CD4-positive, alpha-beta T cell treated with Interleukin-4 for 1 hour (primary cell): ENCODE results near the gene TTI1.
A peak's percentile ranks its signal among the peaks of the same experiment; 100 is the strongest.

Experiments used
- DNase-seq, 2 donors: peaks; one replicate each; pipeline ENCODE4 v3.0.0-alpha.2; 2020 to 2022

TTI1 gene

DNA sequence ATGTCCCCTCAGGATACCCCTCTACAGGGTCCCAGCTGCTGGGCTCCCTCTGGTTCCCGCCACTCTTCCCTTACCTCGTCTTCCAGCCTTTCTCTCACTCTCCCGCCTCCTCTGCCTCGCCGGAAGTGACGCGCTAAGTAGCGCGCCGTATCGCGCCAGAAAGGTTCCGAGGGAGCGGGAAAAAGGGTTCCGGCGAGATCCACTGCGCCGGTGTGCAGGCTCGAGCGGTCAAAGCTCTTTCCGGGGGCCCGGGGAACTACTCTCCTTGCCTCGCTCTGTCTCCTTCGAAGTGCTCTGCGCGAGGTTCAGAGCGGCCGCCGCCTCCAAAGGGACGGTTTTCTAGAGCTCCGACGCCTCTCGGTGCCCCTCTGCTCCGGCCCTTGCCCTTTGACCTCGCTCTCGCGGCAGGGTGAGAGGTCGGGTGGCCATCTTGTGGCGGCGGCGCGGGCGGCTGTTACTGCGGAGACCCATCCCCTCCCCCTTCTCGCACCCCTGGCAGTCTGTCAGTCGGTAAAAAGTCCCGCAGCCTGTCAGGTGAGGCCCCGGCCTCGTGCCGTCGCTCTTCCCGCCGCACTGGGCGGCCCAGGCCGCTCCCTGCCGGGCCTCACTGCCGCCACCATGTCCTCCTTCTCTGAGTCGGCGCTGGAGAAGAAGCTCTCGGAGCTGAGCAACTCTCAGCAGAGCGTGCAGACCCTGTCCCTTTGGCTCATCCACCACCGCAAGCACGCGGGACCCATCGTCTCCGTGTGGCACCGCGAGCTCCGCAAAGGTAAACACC, at the start of gene TTI1, which contains the start of gene RPRD1B:
TTI1 (minus strand) TSS at position 127 of the 778 bp plus-strand sequence. CDS start 19,640 bp downstream, outside the sequence.
RPRD1B (plus strand) TSS at position 417 of the 778 bp plus-strand sequence; CDS start at position 619, 202 bp downstream.
- DNase-seq = peak; percentile 90 to 91

DNA sequence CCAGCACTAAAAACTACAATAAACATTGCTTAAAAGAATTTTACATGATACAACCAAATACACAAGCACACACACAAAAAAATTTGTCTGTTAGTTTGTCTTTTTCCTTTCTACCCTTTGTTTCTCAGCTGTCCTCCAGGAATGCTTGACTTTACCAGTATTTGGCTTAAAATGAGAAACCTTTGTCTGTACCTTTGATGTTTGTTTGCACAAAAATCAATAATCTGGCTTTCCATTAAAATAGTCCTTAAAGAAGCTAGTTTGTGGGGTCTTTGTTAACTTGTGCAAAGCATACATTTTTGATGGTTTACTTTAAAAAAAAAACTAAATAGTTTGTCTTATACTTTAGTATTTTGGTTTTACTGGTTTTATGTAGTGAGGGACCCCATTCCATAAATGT, 49.6 kb upstream of the TTI1 start:
- DNase-seq = no peak

DNA sequence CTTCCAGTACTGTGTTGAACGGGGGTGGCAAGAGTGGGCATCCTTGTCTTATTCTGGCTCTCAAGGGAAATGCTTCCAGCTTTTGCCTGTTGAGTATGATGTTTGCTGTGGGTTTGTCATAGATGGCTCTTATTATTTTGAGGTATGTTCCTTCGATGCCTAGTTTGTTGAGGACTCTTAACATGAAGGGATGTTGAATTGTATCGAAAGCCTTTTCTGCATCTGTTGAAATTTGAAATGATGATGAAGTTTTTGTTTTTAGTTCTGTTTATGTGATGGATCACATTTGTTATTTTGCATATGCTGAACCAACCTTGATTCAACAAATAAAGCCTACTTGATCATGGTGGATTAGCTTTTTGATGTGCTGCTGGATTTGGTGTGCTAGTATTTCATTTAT, 48.3 kb upstream of the TTI1 start:
- DNase-seq = no peak

DNA sequence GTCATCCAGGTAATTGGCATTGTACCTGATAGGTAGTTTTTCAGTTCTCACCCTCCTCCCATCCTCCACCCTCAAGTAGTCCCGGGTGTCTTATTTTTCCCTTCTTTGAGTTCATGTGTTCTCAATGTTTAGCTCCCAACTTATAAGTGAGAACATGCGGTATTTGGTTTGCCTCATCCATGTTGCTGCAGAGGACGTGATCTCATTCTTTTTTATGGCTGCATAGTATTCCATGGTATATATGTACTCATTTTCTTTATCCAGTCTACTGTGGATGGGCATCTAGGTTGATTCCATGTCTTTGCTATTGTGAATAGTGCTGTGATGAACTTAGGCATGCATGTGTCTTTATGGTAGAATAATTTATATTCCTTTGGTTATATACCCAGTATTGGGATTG, 46.1 kb upstream of the TTI1 start:
- DNase-seq = no peak

DNA sequence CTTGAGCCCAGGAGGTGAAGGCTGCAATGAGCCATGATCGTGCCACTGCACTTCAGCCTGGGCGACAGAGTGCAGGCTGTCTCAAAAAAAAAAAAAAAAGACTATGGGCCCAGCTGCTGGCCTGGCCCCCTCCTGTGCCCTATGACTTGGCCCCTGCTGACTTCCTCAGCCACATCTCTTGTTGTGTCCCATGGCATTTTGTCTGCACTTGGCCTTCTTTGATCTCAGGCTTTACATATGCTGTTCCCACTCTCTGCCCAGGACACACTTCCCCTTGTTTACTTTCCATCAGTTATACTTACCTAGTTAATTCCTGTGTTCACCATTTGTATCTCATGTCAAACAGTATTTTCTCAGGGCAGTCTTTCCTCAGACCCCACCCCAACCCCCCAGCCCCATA, 44.8 kb upstream of the TTI1 start:
- no peak for DNase-seq

DNA sequence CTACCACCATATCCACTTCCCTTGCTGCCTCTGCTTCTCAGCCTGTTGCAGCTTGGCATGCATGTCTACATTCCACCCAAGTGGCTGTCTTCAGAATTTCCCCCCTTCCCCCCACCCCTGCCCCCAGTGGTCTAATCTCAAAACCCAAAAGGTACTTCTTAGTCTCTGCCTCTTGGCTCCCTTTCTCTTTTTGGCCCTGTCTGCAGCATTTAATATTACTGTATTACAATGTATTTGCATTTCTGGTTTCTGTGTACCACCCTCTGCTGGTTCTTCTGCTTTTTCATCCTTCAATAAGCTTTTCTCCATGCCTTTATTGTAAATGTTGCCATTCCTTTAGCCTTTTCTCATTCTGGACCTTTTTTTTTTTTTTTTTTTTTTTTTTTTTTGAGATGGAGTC, 43.3 kb upstream of the TTI1 start:
- DNase-seq = no peak

DNA sequence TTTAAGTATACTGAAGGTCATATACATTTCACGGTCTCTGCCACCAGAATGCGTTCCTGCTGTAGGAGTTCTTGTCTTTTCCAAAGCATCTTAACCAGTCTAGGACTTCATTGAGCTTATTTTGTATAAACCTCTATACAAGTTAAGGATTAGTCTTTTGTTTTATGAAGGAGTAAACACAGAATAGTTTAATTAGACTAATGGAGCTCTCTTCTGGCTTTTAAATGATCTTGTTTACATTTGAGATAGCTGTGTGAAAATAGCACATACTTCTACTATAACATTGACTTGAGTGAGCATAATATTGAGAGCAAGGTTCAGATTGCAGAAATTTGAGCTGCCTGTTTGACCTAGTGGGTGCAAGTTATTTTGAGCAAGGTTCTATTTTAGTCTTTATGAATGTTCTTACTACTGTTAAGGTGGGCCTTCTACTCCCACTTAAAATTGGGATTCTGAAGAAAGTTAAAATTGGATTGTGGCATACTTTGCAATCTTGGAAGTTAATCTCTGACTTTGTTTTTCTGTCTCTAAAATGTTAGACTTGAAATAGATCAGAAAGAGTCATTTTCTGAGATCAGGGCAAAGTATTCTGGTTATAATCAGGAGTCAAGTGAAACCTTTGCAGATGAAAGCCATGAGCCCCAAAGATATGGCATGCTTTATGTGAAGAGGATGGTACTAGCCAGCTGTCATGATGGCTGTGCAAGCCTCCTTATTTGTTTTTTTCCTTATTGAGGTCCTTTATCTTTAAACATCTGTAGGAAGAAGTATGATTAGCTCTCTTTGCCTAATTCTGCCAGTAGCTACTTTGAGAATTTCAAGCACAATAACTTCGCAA, 42.1 kb upstream of the TTI1 start:
- DNase-seq = no peak

DNA sequence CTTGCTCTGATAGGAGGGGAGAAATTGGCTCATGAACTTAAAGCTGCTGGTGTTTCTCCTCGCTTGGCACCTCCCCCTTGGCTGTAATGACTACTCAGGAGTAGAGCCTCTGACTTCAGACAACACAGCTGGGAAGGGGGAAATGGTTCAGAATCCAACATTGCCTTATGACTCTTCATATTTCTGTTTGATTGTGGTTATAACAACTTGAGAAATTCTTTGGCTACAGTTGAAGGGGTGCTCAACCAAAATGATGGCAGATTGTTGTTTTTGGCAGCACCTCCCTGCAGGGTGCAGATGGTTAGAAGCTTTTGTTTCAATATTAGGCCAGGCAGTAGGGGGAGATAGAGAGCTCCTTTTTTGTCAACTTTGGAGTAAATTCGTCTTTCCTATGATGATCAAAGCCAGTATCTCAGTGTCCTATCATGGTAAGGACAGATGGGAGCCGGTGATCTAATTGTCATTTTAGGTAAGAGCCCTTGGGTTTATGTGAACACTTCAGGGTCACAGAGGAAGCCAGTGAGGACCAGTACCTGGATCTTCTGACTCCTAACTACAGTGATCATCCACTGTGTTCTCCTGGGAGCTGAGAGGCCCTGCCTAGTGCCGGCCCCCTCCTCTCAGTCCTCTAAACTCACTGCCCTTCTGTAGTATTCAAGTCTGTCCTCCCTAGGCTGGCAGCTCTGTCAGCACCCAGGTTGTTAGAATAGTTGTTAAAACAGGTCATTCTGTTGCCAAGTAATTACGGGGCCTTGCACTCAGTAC, 40.2 kb upstream of the TTI1 start:
- peak in 1 of 2 donors; percentile 52 for DNase-seq

DNA sequence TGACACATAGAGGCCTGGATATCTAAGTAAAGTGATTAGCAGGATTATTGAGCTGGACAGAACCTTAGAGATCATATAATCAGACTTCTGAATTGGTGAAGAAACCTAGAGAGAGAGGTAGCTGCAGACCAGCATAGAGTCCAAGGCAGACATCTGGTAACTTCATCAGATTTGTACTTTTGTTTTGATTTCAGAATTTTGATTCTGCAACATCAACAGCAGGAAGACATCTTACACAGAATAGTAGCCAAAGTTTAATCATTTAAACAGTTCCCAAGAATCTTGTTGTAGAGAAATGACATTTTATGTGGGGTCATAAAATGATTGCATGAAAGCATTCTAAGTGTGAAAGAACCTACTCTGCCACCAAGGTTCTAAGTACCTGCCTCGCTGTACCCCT, 39.6 kb upstream of the TTI1 start:
- DNase-seq = no peak

DNA sequence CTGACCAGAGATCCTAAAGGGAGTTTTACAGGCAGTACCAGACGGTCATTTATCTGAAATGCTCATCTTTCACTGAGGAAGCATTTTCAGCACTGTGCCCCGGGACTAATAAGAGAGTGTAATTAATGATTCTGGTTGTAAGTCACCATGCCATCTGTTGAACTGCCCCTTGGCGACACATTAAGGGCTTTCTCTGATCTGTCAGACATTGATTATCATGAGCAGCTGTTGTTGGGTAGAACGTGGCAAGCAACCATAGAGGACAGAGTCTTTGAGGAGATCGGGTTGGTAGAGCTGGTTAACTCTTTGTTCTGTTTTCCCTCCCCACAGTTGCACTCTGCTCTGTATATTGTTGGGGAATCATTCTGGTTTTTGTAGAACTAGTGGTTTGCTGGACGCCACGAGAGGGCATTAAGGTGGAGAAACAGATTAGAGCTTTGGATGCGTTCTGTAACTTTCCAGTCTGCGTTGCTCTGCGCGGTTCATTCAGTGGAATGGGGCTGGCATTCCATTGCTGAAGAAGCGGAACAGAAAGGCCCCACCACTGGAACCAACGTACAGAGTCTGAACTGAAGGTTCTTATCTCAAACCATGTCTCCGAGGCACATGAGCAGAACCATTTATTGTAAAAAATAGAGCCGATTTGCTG, 34.6 kb upstream of the TTI1 start:
- no peak for DNase-seq

DNA sequence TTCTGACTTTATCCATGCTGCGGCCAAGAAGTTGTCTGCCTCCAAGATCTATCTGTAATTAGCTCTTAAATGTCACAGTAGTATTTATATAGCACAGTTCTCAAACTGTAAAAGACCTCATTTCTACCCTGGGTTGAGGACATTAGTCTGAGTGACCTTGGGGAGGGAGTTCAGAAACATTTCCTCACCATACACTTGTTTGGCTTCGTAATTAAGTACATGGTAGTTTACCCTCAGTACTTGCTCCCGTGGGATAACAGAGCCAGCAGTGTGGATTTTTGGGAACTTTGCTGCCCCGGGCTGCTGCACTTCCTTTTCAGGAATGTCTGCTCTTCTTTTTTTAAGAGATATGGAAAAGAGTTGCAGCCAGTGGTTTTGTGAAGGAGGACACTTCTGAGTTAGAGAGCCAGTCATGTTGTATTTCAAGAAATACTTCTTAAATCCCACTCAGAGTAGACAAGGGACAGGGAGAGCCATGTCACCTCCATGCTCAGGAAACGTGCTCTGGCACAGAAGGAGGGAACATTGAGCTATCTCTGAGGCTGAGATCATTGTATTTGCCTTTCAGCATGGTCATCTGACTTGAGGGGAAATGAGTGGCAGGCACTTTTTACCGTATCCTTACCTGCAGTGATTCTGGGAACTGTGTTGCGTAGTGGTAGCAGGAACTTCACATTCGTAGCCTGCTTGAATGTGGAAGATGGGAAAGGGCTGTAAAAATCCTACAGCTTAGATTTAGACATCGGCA, 33.9 kb upstream of the TTI1 start:
- no peak for DNase-seq

DNA sequence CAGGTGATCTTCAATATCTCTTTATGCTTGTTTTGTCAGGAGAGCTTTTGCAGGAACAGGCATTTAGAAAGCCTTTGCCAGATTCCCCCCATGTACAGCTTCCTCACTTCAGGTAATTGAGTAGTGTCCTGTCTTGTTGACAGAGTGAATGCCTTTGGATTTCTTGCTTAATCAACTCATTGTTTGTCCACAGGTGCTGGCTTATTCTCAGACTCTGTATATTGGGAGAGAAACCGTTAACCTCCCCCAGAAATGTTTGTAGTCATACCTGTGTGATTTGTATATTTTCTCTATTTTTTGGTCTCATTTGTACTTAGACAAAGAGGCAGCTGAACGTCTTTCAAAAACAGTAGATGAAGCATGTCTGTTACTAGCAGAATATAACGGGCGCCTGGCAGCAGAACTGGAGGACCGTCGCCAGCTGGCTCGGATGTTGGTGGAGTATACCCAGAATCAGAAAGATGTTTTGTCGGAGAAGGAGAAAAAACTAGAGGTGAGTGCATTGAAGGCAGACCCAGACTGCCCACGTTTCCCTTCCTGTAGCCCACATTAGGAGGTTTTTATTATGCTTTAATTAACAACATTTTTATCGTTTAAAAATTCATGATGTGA, 32.6 kb upstream of the TTI1 start:
- no peak for DNase-seq

DNA sequence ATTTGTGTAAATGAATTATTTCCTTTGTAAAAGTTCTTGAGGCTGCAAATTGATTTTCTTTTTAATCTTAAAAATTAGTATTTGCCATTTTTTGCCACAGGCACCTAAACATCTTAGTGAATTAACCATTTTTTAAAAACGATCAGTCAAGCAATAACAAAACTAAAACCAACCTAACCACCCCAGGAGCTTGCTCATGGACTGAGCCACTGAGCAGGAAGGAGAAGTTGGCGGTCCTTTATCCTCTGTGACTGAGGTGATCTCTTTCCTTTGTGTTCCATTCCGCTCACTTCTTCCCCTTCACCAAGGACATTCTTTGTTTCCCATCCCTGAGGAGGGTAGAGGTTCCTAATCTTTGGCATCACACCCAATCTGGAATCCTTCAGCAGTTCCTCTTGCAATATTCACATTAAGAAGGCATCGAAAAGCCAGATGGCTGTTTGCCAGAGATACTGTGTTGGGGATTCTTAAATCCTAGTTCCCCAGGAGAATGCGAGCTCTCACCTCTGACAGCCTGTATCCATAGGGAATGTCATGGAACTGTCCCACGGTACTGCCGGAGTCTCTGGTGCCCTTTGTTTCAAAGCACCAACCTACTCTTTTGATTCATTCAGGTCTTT, 30.8 kb upstream of the TTI1 start:
- DNase-seq = no peak

DNA sequence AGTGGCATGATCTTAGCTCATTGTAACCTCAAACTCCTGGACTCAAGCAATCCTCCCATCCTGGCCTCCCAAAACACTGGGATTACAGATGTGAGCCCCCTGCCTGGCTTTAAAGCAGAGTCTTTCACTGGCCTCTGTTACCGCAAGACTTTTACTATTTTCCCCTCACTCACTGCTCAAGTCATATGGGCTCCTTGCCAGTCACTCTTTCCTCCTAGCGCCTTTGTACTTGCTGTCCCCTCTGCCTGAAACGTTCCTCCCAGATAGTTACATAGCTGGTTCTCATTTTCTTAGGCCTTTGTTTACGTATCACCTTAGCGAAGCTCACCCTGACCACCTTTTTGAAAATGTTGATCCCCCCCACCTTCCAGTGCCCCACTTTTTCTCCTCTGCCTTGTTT, 29.6 kb upstream of the TTI1 start:
- no peak for DNase-seq

DNA sequence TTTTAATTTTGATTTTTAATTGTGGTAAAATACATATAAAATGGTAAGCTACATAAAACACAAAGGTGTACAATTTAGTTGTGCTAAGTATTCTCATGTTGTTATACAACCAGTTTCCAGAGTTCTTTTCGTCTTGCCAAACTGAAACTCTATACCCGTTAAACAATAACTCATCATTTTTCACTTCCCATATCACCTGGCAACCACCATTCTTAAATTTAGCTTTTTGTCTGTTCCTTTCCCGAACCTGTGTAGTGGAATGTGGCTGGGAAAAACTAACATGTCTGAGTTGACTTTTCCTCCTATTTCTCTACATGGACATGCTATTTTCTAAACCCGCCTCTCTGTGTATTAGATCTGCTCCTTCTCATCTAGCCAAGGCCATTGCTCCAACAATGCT, 27.9 kb upstream of the TTI1 start:
- no peak for DNase-seq

DNA sequence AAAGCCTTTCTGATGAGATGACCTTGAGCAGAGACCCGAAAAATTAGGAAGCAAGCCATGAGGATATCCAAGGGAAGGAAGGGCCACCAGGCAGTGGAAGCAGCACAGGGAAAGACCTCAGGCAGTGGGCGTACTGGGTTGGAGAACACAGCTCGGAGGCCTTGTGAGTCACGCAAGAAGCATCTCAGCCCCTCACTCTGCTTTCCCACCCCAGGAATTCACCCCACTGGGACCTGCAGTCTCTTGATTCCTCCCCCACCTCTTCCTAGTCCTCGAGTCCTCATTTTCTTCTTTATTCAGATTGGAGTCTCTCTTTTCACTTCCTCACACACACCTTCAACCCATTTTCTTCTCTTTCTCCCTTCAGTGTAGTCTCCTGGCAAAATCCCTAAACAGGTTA, 27.3 kb upstream of the TTI1 start:
- no peak for DNase-seq

DNA sequence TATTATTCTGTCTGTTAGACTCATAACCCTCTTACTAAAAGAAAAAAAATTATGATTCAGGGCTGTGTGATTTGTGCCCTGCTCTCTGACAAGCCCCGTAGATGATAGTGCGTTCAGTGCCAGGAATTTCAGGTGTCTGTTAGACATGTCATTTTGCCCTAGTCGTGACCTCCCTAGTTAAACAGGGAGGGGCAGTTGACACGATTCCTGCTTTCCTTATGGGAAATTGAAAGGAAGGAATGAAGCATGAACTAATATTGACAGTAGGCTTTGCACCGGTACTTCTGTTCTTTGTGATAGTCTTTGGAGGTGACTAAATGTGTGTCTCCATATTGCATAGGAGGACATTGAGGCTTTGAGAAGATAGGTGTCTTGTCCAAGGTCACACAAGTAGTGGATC, 26.6 kb upstream of the TTI1 start:
- DNase-seq = no peak

DNA sequence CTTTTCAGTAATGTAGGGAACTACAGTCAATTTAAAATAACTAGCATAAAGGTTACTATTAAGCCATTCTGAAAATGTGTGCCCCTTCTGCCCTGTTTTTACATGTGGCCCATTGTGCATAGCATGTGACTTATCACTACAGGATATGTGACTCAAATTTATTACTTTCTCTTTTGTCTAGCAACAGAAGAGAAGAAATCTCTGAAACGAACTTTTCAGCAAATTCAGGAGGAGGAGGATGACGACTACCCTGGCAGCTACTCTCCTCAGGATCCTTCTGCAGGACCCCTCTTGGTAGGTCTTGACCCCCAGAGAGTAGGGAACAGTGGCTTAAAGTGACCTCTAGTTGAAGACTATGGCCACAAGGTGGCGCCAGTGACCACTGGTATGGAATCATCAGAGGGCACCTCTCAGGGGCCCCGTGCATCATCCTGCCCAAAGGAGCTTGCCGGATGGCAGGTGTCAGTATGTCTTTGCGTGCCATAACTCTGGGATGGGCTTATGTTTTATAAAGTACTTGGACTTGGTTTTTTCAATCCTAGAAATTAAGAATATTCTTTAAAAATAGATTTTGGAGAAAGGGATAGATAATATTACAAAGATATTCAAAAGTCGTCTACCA, 24.2 kb upstream of the TTI1 start:
- DNase-seq = peak; percentile 73 to 74

DNA sequence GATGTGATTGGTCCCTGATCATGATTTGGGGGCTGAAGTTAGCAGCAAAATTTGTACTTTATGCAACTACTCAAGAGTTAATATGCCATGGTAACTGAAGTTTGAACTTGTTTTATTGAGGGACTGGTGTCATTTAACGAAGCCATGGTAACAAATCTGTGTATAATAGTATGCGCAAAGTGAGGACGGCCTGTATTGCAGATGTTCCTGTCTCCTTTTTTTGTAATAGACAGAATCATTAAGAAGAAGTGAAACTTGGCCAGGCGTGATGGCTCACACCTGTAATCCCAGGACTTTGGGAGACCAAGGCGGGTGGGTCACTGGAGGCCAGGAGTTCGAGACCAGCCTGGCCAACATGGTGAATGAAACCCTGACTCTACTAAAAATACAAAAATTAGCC, 22.6 kb upstream of the TTI1 start:
- no peak for DNase-seq

DNA sequence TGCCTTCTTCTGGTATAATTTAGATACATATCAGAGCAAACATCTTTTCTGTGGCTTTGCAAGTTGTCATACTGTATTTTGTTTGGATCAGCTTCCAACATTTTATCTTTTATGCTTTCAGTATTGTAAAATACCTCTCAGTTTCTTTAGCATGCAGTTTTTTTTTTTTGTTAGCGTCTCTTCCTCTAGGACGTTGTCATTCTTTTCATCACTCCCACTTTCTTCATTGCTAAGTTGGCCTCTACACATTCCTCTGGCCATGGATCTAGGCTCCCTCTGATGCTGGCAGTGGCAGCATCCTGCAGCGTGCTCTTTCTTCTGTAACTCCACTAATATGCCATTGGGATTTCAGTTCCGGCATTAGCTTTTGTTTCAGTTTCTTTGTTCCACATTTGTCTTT, 22.0 kb upstream of the TTI1 start:
- DNase-seq = no peak

DNA sequence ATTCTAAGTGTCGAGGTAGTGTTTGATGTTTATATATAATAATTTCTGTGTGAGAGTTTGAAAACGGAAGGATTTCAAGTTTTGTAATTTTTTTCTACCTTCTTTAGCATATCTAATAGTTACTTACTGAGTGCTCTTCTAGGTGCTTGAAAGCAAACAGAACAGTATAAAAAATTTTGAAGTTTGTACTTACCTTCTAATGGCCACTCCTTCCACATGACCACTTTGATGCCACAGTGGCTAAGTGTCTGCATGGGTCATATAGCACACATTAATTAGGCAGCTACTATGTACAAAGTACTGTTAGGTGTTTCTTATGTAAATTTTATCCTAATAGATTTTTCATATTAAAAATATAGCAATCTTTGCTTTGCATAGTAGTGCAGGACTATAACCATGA, 21.4 kb upstream of the TTI1 start:
- no peak for DNase-seq
